ENCODE measurements around the gene STAT4.

Gene STAT4

DNA sequence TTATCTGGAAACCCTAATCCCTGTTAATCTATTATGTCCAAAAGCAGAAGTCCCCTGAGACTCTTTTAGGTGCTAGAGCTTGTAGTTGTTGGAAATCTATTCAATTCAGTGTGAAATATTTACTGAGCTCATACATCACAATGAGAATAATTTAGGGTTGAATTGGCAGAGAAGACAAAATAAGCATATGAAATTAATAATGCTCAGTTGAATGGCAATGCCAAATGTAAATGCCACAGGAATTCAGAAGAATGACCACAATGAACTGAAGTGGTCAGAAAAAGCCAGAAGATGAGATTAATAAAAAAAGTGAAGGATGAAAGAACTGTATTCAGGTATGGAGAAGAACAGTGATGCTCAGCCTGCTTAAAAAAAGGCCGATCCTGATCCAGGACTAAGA is 8.0 kb upstream of the STAT4 start:
- no peak overlapping the region for H3K4me3 ChIP-seq (ENCODE audit: low read depth, low read length)
- in situ Hi-C loops (cut with HindIII; ENCODE audit: low sequenced_read_pairs), result loop anchor here (25.0 kb wide), 1 partner anchor 354 kb away; no protein-coding TSS in a partner anchor
- DNase-seq (ENCODE audit: low read depth, low spot score), result no peak
- no peak for TF ChIP-seq CTCF (IDR thresholded peaks at IDR 0.05; ENCODE audit: low read depth, low read length)

DNA sequence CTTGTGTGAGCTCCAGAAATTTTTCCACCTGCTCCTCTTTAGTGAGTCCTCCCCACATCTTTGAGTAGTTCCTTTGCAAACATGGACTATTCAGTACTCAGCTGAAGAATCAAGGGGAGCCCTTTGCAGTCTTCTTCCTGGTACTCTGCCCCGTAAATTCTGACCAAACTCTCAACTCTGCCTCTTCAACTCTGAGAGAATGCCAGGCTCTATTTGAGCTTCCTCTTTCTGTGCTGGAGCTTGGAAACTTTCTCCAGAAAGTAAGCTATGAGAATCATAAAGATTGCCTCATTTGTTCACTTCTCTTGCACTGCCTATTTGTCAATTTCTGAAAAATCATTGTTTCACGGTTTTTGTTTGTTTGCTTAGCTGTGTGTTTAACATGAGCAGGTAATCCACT is 7.4 kb upstream of the STAT4 start:
- no peak for TF ChIP-seq CTCF (IDR thresholded peaks at IDR 0.05; ENCODE audit: low read depth, low read length)
- in situ Hi-C loops (cut with HindIII; ENCODE audit: low sequenced_read_pairs), result loop anchor here (25.0 kb wide), 1 partner anchor 354 kb away; no protein-coding TSS in a partner anchor

DNA sequence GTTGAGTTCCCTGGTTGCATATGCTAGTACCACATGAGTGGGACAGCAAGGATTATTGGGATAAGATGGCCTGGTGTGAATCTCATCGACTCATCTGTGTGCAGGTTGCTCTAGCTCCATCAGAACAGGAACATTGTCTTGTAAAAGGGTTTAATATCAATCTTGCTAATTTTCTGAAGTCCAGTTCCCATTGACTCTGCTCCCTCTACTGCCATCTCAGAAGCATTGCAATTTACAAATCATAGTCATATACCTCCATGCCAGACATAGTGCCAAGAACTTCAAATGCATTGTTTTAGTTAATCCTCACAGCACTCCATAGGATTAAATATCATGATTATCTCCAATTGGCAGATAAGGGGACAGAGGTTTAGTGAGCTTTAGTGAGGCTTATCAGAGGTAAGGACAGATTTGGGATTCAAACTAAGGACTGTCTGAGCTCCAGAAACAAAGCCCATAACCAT is 4.8 kb upstream of the STAT4 start:
- TF ChIP-seq CTCF (IDR thresholded peaks at IDR 0.05; ENCODE audit: low read depth, low read length), result peak; percentile 72
- in situ Hi-C loops (cut with HindIII; ENCODE audit: low sequenced_read_pairs), result loop anchor here (25.0 kb wide), 1 partner anchor 357 kb away; no protein-coding TSS in a partner anchor
- no peak overlapping the region for H3K4me3 ChIP-seq (ENCODE audit: low read depth, low read length)
- peak; percentile 63 for DNase-seq (ENCODE audit: low read depth, low spot score)

More for the DNA sequence above, 7.4 kb upstream of the STAT4 start:
- DNase-seq (ENCODE audit: low read depth, low spot score), result no peak
- H3K4me3 ChIP-seq (ENCODE audit: low read depth, low read length), result no peak overlapping the region

DNA sequence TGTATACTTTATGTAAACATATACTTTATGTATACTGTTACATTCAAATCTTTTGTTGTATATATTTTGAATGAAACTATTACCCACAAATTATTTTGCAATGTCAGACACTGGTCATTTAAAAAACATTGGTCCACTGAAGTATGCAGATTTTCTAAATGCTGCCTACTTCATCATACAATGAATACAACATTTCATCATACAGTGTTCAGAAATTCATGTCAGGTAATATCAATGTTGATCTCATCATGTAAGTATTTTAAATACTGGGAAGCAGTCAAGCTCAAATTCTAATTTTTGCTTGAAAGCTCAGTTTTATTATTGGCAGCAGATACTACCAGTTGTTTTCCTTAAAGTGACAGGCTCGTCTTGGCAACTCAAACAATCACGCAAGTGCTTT is 2.9 kb upstream of the STAT4 start:
- in situ Hi-C loops (cut with HindIII; ENCODE audit: low sequenced_read_pairs), result loop anchor here (25.0 kb wide), 1 partner anchor 359 kb away; no protein-coding TSS in a partner anchor
- DNase-seq (ENCODE audit: low read depth, low spot score), result no peak
- no peak overlapping the region for H3K4me3 ChIP-seq (ENCODE audit: low read depth, low read length)
- no peak for TF ChIP-seq CTCF (IDR thresholded peaks at IDR 0.05; ENCODE audit: low read depth, low read length)

DNA sequence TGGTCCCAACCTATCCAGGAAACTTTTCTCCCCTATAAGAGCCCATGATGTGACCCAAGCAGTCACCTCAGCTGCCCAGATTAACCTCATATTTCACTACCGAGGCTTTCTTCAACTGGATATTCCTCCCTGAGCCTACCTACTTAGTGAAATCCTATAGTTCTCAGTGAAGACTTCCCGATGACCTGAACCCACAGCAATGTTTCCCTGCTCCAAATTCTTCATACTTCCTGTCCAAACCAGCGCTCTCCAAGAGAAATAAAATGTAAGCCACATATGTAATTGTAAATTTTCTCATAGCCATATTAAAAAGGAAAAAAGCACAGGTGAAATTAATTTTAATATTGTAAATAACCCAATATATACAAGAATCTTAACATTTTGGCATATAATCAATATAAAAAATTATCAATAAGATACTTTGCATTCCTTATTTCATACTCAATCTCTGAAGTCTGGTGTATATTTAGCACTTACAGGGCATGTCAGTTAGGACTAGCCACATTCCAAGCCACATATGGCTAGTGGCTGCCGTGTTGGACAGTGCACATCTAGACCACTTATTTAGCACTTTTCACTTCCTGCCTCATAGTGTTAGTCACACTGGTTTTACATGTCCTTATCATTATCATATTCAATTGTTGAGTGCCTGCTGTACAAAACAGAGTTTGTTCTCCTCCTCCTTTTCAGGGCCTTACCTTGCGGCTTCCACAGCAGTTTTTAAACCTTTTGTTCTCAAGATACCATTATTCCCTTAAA is 1.9 kb upstream of the STAT4 start:
- peak; percentile 49 for DNase-seq (ENCODE audit: low read depth, low spot score)
- in situ Hi-C loops (cut with HindIII; ENCODE audit: low sequenced_read_pairs), result loop anchor here (25.0 kb wide), 1 partner anchor 360 kb away; no protein-coding TSS in a partner anchor
- TF ChIP-seq CTCF (IDR thresholded peaks at IDR 0.05; ENCODE audit: low read depth, low read length), result no peak
- no peak overlapping the region for H3K4me3 ChIP-seq (ENCODE audit: low read depth, low read length)

GRCh38 chr2:191151331-191151730 is 537 bp upstream of the STAT4 start:
- no peak overlapping the region for H3K4me3 ChIP-seq (ENCODE audit: low read depth, low read length)
- no peak for TF ChIP-seq CTCF (IDR thresholded peaks at IDR 0.05; ENCODE audit: low read depth, low read length)
- in situ Hi-C loops (cut with HindIII; ENCODE audit: low sequenced_read_pairs), result loop anchor here (25.0 kb wide), 1 partner anchor 361 kb away; no protein-coding TSS in a partner anchor
- no peak for DNase-seq (ENCODE audit: low read depth, low spot score)

Data from astrocyte of the spinal cord (primary cell).